ENCODE results near the gene TRAM2.
A peak's percentile ranks its signal among the peaks of the same experiment; 100 is the strongest.
"Not testable (repeated sequence)": the region's sequence is repeated elsewhere in the genome, so short reads cannot be mapped to it uniquely, and the experiment has no call there.

Gene TRAM2

DNA sequence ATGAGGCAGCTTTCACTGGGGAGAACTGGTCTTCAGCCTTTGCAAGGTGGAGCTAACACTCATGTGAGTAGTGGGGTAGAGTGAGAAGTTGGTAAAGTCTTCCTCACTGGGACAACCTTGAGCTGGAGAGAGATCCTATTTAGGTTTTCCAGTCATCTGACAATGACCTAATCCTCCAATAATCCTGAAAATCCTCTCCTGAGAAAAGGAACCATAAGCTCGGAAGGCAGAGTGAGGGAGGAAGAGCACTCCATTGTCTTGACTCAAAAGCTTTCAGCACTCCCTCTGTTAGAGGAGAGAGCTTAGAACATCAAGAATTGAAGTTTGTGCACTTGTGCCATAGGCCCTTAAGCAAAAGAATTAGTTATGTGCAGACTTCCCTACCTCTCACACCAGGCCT lies 77.8 kb downstream of the TRAM2 start:
- no peaks in the 10 kb centered on the region for H3K4me1 Mint-ChIP-seq (ENCODE audit: low read depth)
- H3K27ac Mint-ChIP-seq: no peak overlapping the region
- peaks cover 4% of the 10 kb centered on the region for H3K36me3 Mint-ChIP-seq
- no peaks in the 10 kb centered on the region for H3K9me3 Mint-ChIP-seq (ENCODE audit: low read depth)
- no peaks in the 10 kb centered on the region for H3K27me3 Mint-ChIP-seq
- no peak overlapping the region for H3K4me3 Mint-ChIP-seq

DNA sequence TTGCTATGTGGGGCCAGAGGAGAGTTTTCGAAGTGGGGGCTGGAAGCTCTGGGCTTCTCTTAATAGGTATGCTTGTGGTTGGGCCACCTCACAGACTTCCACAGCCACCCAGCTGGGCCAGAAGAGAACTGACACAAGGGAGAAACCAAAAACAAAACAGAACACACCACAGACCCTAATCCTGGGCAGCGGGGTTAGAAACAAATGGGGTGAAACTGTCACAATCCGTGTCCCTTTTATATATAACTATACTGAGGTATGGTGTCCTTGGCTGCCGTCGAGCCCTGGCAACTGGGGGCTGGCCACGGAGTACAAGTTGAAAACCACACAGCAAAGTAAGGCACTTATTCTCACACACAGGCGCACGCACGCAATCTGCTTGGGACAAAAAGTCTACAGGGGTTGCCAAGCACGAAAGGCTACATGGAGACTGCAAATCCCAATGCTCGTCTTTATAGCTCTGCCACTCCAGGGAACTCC lies 78.3 kb downstream of the TRAM2 start:
- Mint-ChIP-seq H3K4me3 (no peak overlapping the region), H3K27ac (no peak overlapping the region), H3K27me3 (no peaks in the 10 kb centered on the region), H3K4me1 (ENCODE audit: low read depth) (no peaks in the 10 kb centered on the region), H3K36me3 (peaks cover 4% of the 10 kb centered on the region), H3K9me3 (ENCODE audit: low read depth) (no peaks in the 10 kb centered on the region)

DNA sequence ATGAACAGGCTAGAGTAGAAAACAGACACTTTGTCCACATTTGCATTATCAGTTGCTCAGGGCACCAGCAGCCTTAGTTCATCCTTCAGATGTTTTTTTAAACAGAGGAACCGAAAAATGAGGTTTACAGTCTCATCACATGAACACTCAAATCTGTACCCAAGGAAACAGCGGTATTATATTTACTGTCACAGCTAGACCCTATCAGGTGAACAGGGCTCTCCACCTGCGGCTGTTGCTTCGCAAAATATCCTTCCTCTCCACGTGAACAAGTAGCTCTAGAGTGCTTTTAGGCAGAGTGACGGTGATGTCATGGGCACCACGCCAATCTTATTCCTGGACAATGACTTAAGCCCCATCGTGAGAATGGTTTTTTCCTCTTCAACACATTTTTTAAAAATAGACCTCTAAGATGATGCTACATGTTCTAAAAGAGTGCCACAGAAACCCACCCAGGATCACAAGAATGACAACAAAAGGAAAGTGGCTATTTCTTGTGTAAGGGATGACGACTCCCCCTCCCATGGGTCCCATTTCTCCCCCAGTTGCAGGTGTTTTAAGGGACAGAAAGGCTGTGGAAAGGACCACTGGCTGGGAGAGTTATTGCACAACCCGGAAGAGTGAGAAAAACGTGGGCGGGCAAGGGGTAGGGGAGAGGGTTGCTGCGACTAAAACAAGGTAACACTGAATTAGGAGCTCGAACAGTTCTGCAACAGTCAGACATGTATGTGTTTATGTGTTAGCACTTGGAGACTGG lies 79.0 kb downstream of the TRAM2 start:
- Mint-ChIP-seq H3K27ac (no peak overlapping the region), H3K9me3 (ENCODE audit: low read depth) (no peaks in the 10 kb centered on the region), H3K36me3 (peaks cover 4% of the 10 kb centered on the region), H3K4me1 (ENCODE audit: low read depth) (no peaks in the 10 kb centered on the region), H3K4me3 (no peak overlapping the region), H3K27me3 (no peaks in the 10 kb centered on the region)

DNA sequence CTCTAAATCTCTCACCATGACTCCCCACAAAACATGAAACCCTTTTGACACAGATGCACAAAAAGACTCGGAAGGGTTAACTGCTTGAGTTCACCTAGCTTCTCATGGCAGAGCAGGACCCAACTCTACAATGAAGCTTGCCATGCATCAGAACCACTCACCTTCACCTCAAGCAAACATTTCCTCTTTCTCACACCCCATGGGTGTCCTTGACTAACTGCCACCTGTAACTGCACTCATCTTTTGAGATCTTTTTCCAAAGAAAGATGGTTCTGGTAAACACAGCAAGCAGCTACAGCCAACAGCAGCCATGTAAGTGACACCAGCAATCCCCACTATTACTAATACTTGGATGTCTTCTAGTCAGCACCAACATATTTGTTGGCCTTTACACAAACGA lies 80.2 kb downstream of the TRAM2 start:
- no peaks in the 10 kb centered on the region for H3K27me3 Mint-ChIP-seq
- no peak overlapping the region for H3K27ac Mint-ChIP-seq
- H3K9me3 Mint-ChIP-seq (ENCODE audit: low read depth): no peaks in the 10 kb centered on the region
- no peaks in the 10 kb centered on the region for H3K4me1 Mint-ChIP-seq (ENCODE audit: low read depth)
- H3K36me3 Mint-ChIP-seq: peaks cover 5% of the 10 kb centered on the region
- H3K4me3 Mint-ChIP-seq: no peak overlapping the region

DNA sequence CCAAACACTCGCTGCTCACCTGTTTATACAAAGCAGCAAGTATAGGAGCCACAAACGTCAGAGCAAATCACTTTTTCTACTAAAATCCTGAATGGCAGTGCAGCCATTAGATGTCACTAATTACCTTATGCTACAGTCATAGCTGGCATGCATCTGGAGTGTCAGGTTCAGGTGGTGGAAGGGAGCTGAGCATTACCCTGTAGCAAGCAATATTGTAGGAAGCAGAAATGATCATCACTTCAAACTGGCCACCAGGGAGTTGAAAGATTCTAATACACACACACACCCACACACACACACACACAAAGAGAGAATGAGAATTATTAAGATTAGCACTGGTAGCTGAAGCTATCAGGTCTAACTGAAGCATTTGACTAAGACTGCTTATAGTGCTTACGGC lies 80.9 kb downstream of the TRAM2 start:
- Mint-ChIP-seq H3K27ac (no peak overlapping the region), H3K27me3 (no peaks in the 10 kb centered on the region), H3K9me3 (ENCODE audit: low read depth) (no peaks in the 10 kb centered on the region), H3K4me1 (ENCODE audit: low read depth) (no peaks in the 10 kb centered on the region), H3K4me3 (no peak overlapping the region), H3K36me3 (peaks cover 6% of the 10 kb centered on the region)

DNA sequence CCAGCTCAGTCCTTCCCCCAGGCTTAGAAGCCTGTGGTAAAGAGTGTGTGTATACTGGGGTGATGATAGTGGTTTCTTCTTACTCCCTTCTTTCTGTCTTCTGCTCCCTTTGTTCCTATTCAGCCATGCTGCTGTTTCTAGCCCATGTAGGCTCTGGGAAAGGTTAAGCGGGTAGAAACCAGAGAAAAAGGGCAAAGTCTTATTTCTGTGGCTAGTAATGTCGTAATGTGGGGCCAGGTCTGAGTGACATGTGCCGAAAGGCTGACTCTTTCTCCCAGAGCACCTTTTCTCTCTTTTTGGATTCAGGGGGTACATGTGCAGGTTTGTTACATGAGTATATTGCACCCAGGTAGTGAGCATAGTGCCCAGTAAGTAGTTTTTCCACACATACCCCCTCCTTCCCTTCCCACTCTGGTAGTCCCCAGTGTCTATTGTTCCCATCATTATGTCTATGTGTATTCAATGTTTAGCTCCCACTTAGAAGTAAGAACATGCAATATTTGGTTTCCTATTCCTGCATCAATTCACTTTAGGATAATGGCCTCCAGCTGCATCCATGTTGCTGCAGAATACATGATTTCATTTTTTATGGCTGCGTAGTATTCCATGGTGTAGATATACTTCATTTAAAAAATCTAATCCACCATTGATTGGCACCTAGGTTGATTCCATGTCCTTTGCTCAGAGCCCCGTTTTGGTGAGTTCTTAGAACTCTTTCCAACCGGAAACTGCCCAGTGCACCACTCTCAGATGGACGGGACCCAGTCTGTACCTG lies 82.4 kb downstream of the TRAM2 start:
- H3K27ac Mint-ChIP-seq: peak overlapping the region; percentile 58
- H3K36me3 Mint-ChIP-seq: peaks cover 7% of the 10 kb centered on the region
- H3K27me3 Mint-ChIP-seq: no peaks in the 10 kb centered on the region
- no peaks in the 10 kb centered on the region for H3K4me1 Mint-ChIP-seq (ENCODE audit: low read depth)
- no peaks in the 10 kb centered on the region for H3K9me3 Mint-ChIP-seq (ENCODE audit: low read depth)
- no peak overlapping the region for H3K4me3 Mint-ChIP-seq

DNA sequence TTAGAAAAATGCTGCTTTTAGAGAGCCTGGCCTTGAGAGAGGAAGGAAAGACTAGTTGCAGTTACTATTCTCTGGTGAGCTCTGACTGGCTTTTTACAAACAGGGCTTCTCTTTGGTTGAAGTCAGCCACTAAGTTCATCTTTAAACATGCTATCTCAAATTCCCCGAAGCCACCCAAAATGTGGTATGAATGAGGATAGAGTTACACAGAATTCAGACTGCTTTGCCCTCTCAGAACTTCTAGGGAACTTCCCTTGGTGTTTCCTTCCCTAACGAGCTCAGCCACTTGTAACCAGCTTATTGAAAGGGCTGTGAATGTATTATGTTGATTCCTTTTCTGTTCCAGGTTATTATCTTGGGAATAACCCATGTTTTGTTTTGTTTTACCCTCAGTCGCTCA lies 83.2 kb downstream of the TRAM2 start:
- no peaks in the 10 kb centered on the region for H3K4me1 Mint-ChIP-seq (ENCODE audit: low read depth)
- no peaks in the 10 kb centered on the region for H3K9me3 Mint-ChIP-seq (ENCODE audit: low read depth)
- H3K4me3 Mint-ChIP-seq: no peak overlapping the region
- no peak overlapping the region for H3K27ac Mint-ChIP-seq
- peaks cover 11% of the 10 kb centered on the region for H3K36me3 Mint-ChIP-seq
- H3K27me3 Mint-ChIP-seq: no peaks in the 10 kb centered on the region

DNA sequence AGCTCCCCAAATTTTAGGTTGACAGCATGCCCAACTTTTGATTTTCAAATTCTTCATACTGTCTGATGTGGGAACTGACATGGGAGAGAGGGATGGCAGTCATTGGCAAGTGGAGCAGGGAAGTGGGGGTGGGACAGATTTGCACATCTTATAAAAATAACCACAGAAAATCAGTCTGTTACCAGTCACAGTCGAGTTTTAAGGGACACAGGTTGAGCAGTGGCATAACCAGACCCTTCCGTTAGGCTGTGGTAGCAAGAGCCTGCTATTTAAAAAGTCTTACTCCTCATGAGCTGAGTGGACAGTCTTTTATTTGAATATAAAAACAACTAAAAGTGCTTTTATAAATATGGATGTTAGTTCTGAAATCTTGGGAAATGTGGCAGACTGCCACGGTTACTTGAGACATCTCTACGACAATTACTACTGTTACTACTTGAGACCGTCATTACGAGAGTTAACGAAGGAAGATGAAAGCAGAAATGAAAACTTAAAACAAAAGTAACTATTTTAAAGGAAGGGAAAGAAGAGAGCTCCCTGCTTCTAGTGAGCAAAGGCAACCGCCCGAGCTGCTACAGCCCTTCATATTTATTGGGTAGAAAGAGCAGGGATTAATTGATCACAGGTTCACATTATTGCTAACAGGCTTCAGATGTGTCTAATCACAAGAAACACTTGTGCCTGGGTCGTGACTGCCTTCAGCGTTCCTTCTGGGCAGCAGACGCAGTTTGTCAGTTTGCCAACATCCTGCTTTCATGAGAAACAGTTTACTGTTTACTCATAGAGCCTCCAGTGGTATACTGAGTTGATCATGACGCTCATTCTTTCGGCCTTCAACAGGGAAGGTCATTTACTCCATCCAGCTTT lies 85.4 kb downstream of the TRAM2 start:
- Mint-ChIP-seq H3K27me3 (no peaks in the 10 kb centered on the region), H3K4me3 (no peak overlapping the region), H3K27ac (no peak overlapping the region), H3K9me3 (ENCODE audit: low read depth) (no peaks in the 10 kb centered on the region), H3K36me3 (peaks cover 17% of the 10 kb centered on the region), H3K4me1 (ENCODE audit: low read depth) (no peaks in the 10 kb centered on the region)

DNA sequence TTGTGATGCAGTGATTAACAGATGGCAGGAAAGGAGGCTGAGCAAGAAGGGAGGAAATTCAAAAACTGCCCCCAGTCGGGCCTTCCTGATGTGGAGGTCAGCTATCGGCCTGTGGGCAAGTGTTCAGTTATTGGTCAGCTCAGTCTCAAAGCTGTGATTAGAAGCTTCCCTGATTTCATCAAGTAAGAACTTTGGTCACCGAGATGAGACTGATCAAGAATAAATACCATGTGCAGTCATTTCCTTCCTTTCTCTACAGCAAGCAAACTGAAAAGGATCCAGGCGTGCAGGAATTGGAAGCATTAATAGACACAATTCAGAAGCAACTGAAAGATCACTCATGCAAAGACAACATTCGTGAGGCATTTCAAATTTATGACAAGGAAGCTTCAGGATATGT lies 87.0 kb downstream of the TRAM2 start:
- Mint-ChIP-seq H3K4me3 (no peak overlapping the region), H3K27me3 (no peaks in the 10 kb centered on the region), H3K36me3 (peaks cover 15% of the 10 kb centered on the region), H3K27ac (no peak overlapping the region), H3K9me3 (ENCODE audit: low read depth) (peaks cover 5% of the 10 kb centered on the region), H3K4me1 (ENCODE audit: low read depth) (no peaks in the 10 kb centered on the region)

DNA sequence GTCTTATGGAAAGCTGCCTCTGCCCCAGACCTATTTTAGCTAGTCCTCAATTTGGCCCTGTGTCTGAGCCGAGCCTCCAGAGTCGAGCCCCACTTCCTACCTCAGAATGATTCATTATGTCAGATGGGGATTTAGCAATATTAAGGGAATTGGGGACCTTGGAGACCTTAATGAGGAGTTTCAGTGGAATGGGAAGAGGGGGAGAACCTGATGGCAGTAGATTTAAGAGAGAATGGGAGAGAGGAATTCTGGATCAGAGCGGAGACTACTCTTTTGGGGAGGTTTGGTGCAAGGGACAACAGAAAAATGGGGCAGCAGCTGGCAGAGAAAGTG lies 93.2 kb downstream of the TRAM2 start:
- peaks cover 15% of the 10 kb centered on the region for H3K36me3 Mint-ChIP-seq
- no peak overlapping the region for H3K27ac Mint-ChIP-seq
- H3K9me3 Mint-ChIP-seq (ENCODE audit: low read depth): peaks cover 5% of the 10 kb centered on the region
- H3K4me1 Mint-ChIP-seq (ENCODE audit: low read depth): no peaks in the 10 kb centered on the region
- H3K27me3 Mint-ChIP-seq: no peaks in the 10 kb centered on the region
- no peak overlapping the region for H3K4me3 Mint-ChIP-seq

DNA sequence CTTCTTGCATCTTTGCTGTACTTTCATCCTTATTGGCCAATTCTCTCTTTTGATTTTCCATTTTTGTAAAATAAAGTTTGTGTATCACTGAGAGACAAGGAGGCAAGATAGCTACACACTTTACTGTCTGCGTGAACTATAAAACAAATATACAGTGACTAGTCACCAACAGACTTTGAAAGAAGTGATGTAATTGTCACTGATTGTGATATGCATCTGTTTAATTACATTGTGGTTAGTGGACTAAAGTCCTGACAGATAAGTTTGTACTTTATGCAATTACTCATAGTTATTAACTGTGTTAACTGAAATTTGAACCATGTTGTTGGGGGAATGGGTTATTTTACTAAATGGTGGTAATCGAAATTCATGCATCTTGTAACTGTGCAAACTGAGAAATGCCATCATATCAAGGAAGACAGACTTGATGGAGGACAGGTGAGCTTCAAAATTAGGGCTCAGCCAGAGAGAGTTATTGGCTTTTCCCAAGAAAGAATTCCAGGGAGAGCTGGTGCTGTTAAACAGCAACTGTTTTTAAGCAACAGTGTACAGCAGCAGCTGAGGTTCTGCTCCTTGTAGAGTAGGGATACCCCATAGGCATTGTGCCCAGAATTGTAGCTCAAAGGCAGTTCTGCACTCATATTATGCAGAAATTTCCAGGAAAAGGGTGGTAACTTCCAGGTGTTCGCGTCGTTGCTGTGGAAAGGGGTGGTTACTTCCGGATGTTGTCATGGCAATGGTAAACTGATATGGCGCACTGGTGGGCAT lies 93.8 kb downstream of the TRAM2 start:
- Mint-ChIP-seq H3K4me1 (ENCODE audit: low read depth) (no peaks in the 10 kb centered on the region), H3K4me3 (no peak overlapping the region), H3K9me3 (ENCODE audit: low read depth) (peaks cover 5% of the 10 kb centered on the region), H3K27ac (no peak overlapping the region), H3K36me3 (peaks cover 15% of the 10 kb centered on the region), H3K27me3 (no peaks in the 10 kb centered on the region)

DNA sequence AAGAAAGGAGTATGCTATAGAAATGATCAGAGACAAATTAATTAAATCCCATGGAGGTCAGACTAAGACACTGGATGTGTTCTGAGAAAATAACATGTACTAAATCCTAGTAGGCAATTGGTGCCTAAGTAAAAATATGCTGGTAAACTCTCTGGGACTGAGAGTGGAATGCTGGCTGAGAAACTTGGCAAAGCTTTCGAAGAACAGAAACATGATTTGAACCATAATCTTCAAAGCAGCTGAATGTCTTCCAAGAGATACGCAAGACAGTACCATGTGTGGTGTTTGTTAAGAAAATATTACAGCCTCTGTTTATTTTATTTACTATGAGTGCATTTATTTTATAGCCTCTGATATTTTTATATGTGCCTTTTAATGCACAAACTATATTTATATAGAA lies 101.6 kb downstream of the TRAM2 start:
- no peak overlapping the region for H3K27ac Mint-ChIP-seq
- no peak overlapping the region for H3K4me3 Mint-ChIP-seq
- H3K4me1 Mint-ChIP-seq (ENCODE audit: low read depth): no peaks in the 10 kb centered on the region
- H3K9me3 Mint-ChIP-seq (ENCODE audit: low read depth): no peaks in the 10 kb centered on the region
- no peaks in the 10 kb centered on the region for H3K27me3 Mint-ChIP-seq
- peaks cover 7% of the 10 kb centered on the region for H3K36me3 Mint-ChIP-seq

DNA sequence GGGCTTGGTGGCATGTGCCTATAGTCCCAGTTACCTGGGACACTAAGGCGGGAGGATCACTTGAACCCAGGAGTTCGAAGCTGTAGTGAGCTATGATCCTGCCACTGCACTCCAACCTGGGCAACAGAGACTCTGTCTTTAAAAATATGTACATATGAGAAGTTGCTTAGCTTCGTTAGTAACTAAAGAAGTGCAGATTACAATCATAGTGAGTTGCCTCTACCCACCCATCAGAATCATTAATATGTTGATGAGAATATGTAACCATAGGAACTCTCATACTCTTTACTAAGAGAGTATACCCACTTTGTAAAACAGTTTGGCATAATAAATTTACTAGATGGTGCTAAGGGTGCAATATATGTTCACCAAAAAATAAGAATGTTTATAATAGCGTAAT lies 102.7 kb downstream of the TRAM2 start:
- no peaks in the 10 kb centered on the region for H3K4me1 Mint-ChIP-seq (ENCODE audit: low read depth)
- H3K9me3 Mint-ChIP-seq (ENCODE audit: low read depth): no peaks in the 10 kb centered on the region
- no peaks in the 10 kb centered on the region for H3K27me3 Mint-ChIP-seq
- no peak overlapping the region for H3K27ac Mint-ChIP-seq
- peaks cover 8% of the 10 kb centered on the region for H3K36me3 Mint-ChIP-seq
- H3K4me3 Mint-ChIP-seq: no peak overlapping the region

DNA sequence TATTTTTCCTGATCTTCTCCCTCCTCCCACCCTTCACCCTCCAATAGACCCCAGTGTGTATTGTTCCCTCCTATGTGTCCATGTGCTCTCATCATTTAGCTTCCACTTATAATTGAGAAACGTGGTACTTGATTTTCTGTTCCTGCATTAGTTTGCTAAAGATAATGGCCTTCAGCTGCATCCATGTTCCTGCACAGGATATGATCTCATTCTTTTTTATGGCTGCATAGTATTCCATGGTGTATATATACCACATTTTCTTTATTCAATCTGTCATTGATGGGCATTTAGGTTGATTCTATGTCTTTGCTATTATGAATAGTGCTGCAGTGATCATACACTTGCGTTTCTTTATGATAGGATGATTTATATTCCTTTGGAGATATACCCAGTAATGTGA lies 115.7 kb downstream of the TRAM2 start:
- not testable (repeated sequence) for H3K27ac Mint-ChIP-seq; H3K9me3 Mint-ChIP-seq (ENCODE audit: low read depth); H3K4me3 Mint-ChIP-seq; H3K36me3 Mint-ChIP-seq; H3K27me3 Mint-ChIP-seq; H3K4me1 Mint-ChIP-seq (ENCODE audit: low read depth)
